DND-41 (cell line): Measurements from ENCODE around the gene SPTBN4.

Experiments
- EZH2 ChIP-seq: IDR thresholded peaks from 3 replicates; pipeline ENCODE4 v1.6.1; 2012; ENCODE audit warnings: borderline replicate concordance, low read depth, mild to moderate bottlenecking, moderate library complexity, low read length, inconsistent platforms; ENCODE audit not compliant: severe bottlenecking
- TF ChIP-seq, protein P1 (sequence below): IDR thresholded peaks from 2 replicates; pipeline ENCODE4 v1.5.1; 2012; ENCODE audit warnings: borderline replicate concordance, low read length, moderate library complexity, mild to moderate bottlenecking; ENCODE audit not compliant: poor library complexity, severe bottlenecking; ENCODE audit errors: extremely low read depth

DNA sequence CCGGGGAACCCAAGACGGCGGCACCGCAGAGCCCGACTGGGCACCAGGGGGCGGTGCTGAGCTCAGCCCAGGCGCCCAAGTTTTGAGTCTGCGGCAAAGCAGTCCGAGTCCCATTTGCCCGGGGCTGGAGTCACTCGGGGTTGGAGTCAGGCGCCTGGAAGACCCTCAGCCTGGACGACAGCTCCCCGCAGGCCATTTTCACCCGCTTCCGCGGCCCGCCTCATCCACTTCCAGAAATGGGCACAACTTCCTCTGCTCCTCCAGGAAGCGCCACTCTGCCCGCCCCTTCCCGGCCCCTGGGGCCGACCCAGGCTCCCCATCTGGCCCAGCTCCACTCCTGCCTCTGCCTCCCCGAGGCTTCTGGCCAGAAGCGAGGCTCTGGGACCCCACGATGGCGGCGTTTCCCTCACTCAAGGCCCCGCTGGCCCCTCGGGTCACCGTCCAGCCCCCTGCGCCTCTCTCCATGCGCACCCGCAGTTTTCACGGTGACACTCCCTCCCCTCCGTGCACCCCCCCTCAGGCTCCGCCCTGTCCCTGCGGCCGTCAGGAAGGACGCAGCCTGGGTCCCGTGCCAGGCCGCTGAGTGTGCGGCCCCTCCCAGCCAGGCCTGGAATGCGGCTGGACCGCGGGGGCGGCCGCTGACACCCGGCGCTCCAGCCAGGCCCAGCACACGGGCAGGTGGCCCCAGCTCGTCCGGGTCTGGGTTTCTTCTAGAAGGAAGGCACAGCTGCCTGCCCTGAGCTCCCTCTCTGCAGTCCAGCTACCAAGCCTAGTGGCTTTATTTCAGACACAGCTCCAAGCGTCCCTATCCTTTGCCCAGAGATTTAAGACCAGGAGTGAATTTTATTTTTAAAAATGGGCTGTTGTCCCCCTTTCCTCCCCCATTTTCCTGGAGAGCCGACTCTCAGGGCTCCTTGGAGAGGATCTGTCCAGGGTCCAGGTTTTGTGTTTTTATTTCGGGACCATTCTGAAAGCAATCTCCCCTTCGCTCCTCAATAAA, 45.7 kb upstream of the SPTBN4 start:
- TF ChIP-seq, protein P1, sequence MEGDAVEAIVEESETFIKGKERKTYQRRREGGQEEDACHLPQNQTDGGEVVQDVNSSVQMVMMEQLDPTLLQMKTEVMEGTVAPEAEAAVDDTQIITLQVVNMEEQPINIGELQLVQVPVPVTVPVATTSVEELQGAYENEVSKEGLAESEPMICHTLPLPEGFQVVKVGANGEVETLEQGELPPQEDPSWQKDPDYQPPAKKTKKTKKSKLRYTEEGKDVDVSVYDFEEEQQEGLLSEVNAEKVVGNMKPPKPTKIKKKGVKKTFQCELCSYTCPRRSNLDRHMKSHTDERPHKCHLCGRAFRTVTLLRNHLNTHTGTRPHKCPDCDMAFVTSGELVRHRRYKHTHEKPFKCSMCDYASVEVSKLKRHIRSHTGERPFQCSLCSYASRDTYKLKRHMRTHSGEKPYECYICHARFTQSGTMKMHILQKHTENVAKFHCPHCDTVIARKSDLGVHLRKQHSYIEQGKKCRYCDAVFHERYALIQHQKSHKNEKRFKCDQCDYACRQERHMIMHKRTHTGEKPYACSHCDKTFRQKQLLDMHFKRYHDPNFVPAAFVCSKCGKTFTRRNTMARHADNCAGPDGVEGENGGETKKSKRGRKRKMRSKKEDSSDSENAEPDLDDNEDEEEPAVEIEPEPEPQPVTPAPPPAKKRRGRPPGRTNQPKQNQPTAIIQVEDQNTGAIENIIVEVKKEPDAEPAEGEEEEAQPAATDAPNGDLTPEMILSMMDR, result peak; percentile 97
- no peak for TF ChIP-seq EZH2
